GM23338 (cell line): Measurements from ENCODE around the gene PDE3B.

ENCODE experiments used
- CREB1 ChIP-seq: fragments of 250-450 bp; sonication (Bioruptor Pico); IDR thresholded peaks from 2 replicates; pipeline ENCODE4 v1.5.0; 2020; ENCODE audit warnings: low read depth, mild to moderate bottlenecking, moderate library complexity
- CTCF ChIP-seq, 2 experiments: fragments of 200-600 bp in 1 of 2; sonication (generic) in 1 of 2; conservative IDR thresholded peaks; 2 replicates each; pipeline versions ENCODE4 v1.5.1 to v1.6.1; 2016 to 2017; ENCODE audit warnings: antibody characterized with exemption in 2 of 2, low read depth in 2 of 2, mild to moderate bottlenecking in 2 of 2, moderate library complexity in 1 of 2
- ETS1 ChIP-seq: IDR thresholded peaks from 2 replicates; pipeline ENCODE4 v1.6.1; 2016; ENCODE audit warnings: antibody characterized with exemption
- EZH2 ChIP-seq: fragments of 200-600 bp; sonication (generic); IDR thresholded peaks from one replicate; pipeline ENCODE4 v1.8.0; 2017; ENCODE audit warnings: antibody characterized with exemption, mild to moderate bottlenecking, low read depth; ENCODE audit not compliant: unreplicated experiment
- EZH2phosphoT487 ChIP-seq: fragments of 200-600 bp; sonication (generic); IDR thresholded peaks from one replicate; pipeline ENCODE4 v1.8.1; 2018; ENCODE audit warnings: antibody characterized with exemption; ENCODE audit not compliant: unreplicated experiment
- JUNB ChIP-seq: IDR thresholded peaks from one replicate; pipeline ENCODE4 v1.6.1; 2016; ENCODE audit warnings: antibody characterized with exemption; ENCODE audit not compliant: unreplicated experiment
- NANOG ChIP-seq: IDR thresholded peaks from 2 replicates; pipeline ENCODE4 v1.6.1; 2016; ENCODE audit warnings: antibody characterized with exemption, borderline replicate concordance
- POLR2AphosphoS5 ChIP-seq: IDR thresholded peaks from 2 replicates; pipeline ENCODE4 v1.6.1; 2016; ENCODE audit warnings: antibody characterized with exemption, low read depth
- REST ChIP-seq: IDR thresholded peaks from one replicate; pipeline ENCODE4 v1.6.1; 2018; ENCODE audit warnings: antibody characterized with exemption; ENCODE audit not compliant: unreplicated experiment
- STAT1 ChIP-seq: IDR thresholded peaks from one replicate; pipeline ENCODE4 v1.6.1; 2016; ENCODE audit warnings: antibody characterized with exemption; ENCODE audit not compliant: unreplicated experiment
- ZNF331 ChIP-seq: fragments of 250-450 bp; sonication (Bioruptor Pico); IDR thresholded peaks from 2 replicates; pipeline ENCODE4 v1.5.0; 2020; ENCODE audit warnings: low read depth, mild to moderate bottlenecking, moderate library complexity

- TF ChIP-seq CTCF (conservative IDR thresholded peaks at IDR 0.05; ENCODE audit: low read depth in 2 of 2) (no peak), ETS1 (no peak), EZH2 (no peak), ZNF331 (CRISPR knock-in tag) (no peak), POLR2AphosphoS5 (no peak), CREB1 (CRISPR knock-in tag) (no peak), EZH2phosphoT487 (no peak), REST (no peak), JUNB (no peak), NANOG (no peak), STAT1 (no peak)
These were observed 29.8 kb downstream of the PDE3B start for GRCh38 chr11:14673421-14673820.
